Thyroid gland (tissue), 4 donors: ENCODE data around the gene RIPK3. TPM values are rescaled to one million over a fixed set of nuclear protein-coding genes. Genes with fewer than 3 reads are reported as not detected.

Experiments
- DNase-seq, 2 donors: peaks; one replicate each; pipeline ENCODE4 v3.0.0-alpha.2; 2019
- H3K27ac ChIP-seq, 3 donors: fragments of 200-600 bp; sonication (generic); 1 replicate in 2 of 3; 2 replicates in 1 of 3; pipeline ENCODE4 v1.5.1; 2016 to 2019; ENCODE audit warnings: mild to moderate bottlenecking in 1 of 3, moderate library complexity in 1 of 3
- H3K27me3 ChIP-seq: fragments of 200-600 bp; sonication (generic); one replicate; pipeline ENCODE4 v1.5.1; 2019
- H3K36me3 ChIP-seq, 2 donors: fragments of 200-600 bp; sonication (generic); one replicate each; pipeline ENCODE4 v1.5.1; 2016 to 2019
- H3K4me1 ChIP-seq, 2 donors: fragments of 200-600 bp; sonication (generic); one replicate each; pipeline ENCODE4 v1.5.1; 2017 to 2019
- H3K4me3 ChIP-seq, 3 donors: fragments of 200-600 bp; sonication (generic); replicated peaks in 1 of 3; 1 replicate in 2 of 3; 2 replicates in 1 of 3; pipeline ENCODE4 v1.5.1; 2016; ENCODE audit warnings: mild to moderate bottlenecking in 1 of 3
- H3K9me3 ChIP-seq: fragments of 200-600 bp; sonication (generic); one replicate; pipeline ENCODE4 v1.5.1; 2017
- POLR2A ChIP-seq, 2 donors: fragments of 450-650 bp; IDR thresholded peaks; one replicate each; pipeline ENCODE4 v1.6.1; 2017; ENCODE audit warnings: antibody characterized with exemption in 2 of 2, mild to moderate bottlenecking in 2 of 2, moderate library complexity in 1 of 2
- WGBS, 2 donors: methylation state at CpG; one replicate each; pipeline ENCODE4 v1.1.5; 2017; 5-methylcytosine and 5-hydroxymethylcytosine counted together
- intact Hi-C: fragments of 100-400 bp; cut with DNase I; formaldehyde crosslinking; loops from one replicate; pipeline ENCODE4 v1.15.1; 2023
- total RNA-seq, 4 donors: library from RNA; depleted of rRNA; stranded (reverse); fragments of >200 nt; gene quantifications; one replicate each; pipeline ENCODE4 v1.2.3, GENCODE V29; 2016
- TF ChIP-seq, protein P1 (sequence below), 6 experiments: fragments of 200-600 bp in 3 of 6; fragments of 450-650 bp in 3 of 6; sonication (generic) in 3 of 6; IDR thresholded peaks; one replicate each; pipeline ENCODE4 v1.5.1; 2016 to 2019; ENCODE audit warnings: antibody characterized with exemption in 6 of 6, mild to moderate bottlenecking in 2 of 6, inconsistent platforms in 1 of 6, moderate library complexity in 1 of 6

The RIPK3 gene
- total RNA-seq, 4 donors from 2014 or later = 12.4 to 21.3 (median 18.4) TPM

- H3K4me1 ChIP-seq = peaks cover 18 to 63% of the 10 kb centered on the region in 2 donors
- no peaks in the 10 kb centered on the region for H3K9me3 ChIP-seq
- TF ChIP-seq POLR2A (IDR thresholded peaks at IDR 0.05) = no peak
- TF ChIP-seq, protein P1, sequence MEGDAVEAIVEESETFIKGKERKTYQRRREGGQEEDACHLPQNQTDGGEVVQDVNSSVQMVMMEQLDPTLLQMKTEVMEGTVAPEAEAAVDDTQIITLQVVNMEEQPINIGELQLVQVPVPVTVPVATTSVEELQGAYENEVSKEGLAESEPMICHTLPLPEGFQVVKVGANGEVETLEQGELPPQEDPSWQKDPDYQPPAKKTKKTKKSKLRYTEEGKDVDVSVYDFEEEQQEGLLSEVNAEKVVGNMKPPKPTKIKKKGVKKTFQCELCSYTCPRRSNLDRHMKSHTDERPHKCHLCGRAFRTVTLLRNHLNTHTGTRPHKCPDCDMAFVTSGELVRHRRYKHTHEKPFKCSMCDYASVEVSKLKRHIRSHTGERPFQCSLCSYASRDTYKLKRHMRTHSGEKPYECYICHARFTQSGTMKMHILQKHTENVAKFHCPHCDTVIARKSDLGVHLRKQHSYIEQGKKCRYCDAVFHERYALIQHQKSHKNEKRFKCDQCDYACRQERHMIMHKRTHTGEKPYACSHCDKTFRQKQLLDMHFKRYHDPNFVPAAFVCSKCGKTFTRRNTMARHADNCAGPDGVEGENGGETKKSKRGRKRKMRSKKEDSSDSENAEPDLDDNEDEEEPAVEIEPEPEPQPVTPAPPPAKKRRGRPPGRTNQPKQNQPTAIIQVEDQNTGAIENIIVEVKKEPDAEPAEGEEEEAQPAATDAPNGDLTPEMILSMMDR (IDR thresholded peaks at IDR 0.05) = no peak
- no peak overlapping the region for H3K4me3 ChIP-seq
- H3K36me3 ChIP-seq = no peaks in the 10 kb centered on the region
- WGBS, 2 donors = 78 to 81% methylated on average over 5 of the region's 5 CpGs
- H3K27ac ChIP-seq = peak overlapping the region in 2 of 3 donors; percentile 10 to 52
- intact Hi-C loops = no loop called here
- no peak for DNase-seq
- no peaks in the 10 kb centered on the region for H3K27me3 ChIP-seq
Measured at GRCh38 chr14:24314377-24315193, 25.2 kb downstream of the RIPK3 start.

- Histone ChIP-seq H3K27me3 (no peaks in the 10 kb centered on the region), H3K9me3 (no peaks in the 10 kb centered on the region), H3K36me3 (no peaks in the 10 kb centered on the region), H3K4me1 (peaks cover 19 to 69% of the 10 kb centered on the region in 2 donors), H3K27ac (peak overlapping the region in 2 of 3 donors; percentile 52 to 89), H3K4me3 (no peak overlapping the region)
- TF ChIP-seq, protein P1 (IDR thresholded peaks at IDR 0.05) = no peak
- no peak for TF ChIP-seq POLR2A (IDR thresholded peaks at IDR 0.05)
- intact Hi-C loops = no loop called here
- DNase-seq = no peak
- WGBS, 2 donors = 85 to 87% methylated on average over 2 of the region's 2 CpGs
Measured at GRCh38 chr14:24313913-24314312, 25.9 kb downstream of the RIPK3 start.

DNA sequence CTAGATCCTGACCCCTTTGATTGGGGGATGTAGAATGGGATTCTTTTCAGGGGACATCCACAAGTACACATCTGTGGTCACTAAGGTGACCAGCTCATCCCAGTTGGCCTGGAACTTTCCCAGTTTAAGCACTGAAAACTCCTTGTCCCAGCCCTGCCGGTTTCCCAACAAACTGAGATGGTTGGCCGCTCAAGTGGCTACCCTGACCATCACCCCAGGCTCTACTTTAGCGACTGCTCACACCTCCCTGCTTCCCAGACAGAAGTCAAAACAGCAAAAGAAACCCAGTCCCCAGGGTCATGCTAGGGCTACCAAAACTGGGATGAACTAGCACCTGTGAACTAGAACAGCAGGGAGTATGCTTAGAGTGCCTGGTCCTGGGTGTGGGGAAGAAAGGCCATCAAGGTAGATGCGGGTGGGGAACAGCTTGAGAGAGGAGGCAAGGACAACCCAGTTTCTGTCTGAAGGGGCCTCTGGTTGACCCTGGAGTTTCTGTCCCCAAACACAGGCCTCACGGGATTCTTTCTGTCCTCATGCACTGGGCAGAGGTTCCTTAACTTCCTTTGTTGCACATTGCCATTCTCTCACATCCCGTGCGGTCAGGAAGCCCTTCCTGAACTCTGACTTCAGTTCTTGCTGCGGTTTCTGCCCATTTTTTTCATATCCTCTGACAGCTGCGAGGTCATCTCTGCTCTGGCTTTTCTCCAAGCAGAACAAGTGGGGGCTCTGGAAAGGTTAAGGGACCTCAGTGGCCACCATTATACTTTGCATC, 26.9 kb downstream of the RIPK3 start:
- H3K4me3 ChIP-seq = no peak overlapping the region
- intact Hi-C loops = no loop called here
- H3K4me1 ChIP-seq = peaks cover 19 to 74% of the 10 kb centered on the region in 2 donors
- no peaks in the 10 kb centered on the region for H3K27me3 ChIP-seq
- H3K36me3 ChIP-seq = no peaks in the 10 kb centered on the region
- no peak for TF ChIP-seq POLR2A (IDR thresholded peaks at IDR 0.05)
- TF ChIP-seq, protein P1 (IDR thresholded peaks at IDR 0.05) = no peak
- peak in 1 of 2 donors; percentile 55 for DNase-seq
- H3K27ac ChIP-seq = peak overlapping the region; percentile 48 to 89 (median 82)
- WGBS, 2 donors = 62 to 63% methylated on average over 8 to 9 of the region's 9 CpGs
- no peaks in the 10 kb centered on the region for H3K9me3 ChIP-seq

DNA sequence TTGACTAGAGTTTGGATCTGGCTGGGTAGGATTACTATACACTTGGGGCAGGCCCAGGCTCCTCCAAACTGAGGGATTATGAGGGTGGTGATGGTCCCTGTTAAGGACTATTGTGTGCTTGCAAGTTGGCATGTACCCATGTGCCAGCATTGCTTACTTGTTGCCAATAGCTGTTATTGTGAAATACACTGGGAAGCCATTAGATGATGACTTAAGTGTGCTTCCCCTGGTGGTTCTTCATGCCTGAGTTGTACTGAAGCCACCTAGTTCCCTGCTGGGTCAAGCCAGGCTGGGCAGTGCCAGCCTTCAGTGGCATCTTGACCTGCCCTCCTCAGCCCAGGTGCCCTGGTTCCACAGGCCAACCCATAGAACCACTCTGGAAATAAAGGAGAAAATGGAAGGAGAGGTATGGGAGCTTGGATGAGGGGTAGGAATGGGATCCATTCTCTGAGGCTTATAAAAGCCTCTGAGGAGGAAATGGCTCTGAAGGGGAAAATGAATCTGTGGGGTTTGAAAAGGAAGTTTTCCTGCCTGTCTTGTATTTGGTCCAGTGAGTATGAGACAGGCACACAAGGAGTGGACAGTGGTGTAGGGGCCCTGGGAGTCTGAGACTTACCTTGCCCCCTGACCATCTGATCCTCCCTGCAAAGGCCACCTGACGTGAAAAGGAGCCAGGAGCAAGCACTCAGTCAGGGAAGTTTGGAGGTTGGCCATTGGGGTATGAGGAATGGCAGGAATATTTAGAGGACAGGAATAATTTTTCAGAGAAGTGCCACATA, 27.8 kb downstream of the RIPK3 start:
- TF ChIP-seq POLR2A (IDR thresholded peaks at IDR 0.05) = no peak
- TF ChIP-seq, protein P1 (IDR thresholded peaks at IDR 0.05) = no peak
- WGBS, 2 donors = 100% methylated on average over 1 of the region's 1 CpG
- DNase-seq = peak; percentile 46 to 52
- H3K9me3 ChIP-seq = no peaks in the 10 kb centered on the region
- intact Hi-C loops = no loop called here
- H3K36me3 ChIP-seq = no peaks in the 10 kb centered on the region
- H3K4me1 ChIP-seq = peaks cover 19 to 73% of the 10 kb centered on the region in 2 donors
- H3K27me3 ChIP-seq = no peaks in the 10 kb centered on the region
- H3K27ac ChIP-seq = peak overlapping the region; percentile 82 to 89 (median 84)
- peak overlapping the region in 1 of 3 donors; percentile 35 for H3K4me3 ChIP-seq
